GM10248 (cell line): Measurements from ENCODE around the gene SLC25A24.
"Not testable (repeated sequence)": the region's sequence is repeated elsewhere in the genome, so short reads cannot be mapped to it uniquely, and the experiment has no call there.

Experiments used
- CTCF ChIA-PET: fragments of 300-600 bp; sonication (Branson Sonifier 250); formaldehyde crosslinking; extraction: SDS; loops from one replicate; lab custom pipeline; 2021; ENCODE audit warnings: antibody characterized with exemption; lab: Yijun Ruan, JAX
- POLR2A ChIA-PET: fragments of 350-650 bp; sonication (Branson Sonifier 250); formaldehyde crosslinking; extraction: SDS; loops from one replicate; lab custom pipeline; 2020; ENCODE audit warnings: antibody characterized with exemption; lab: Yijun Ruan, JAX
- DNase-seq: peaks from one replicate; pipeline ENCODE4 v3.0.0; 2012; ENCODE audit errors: extremely low spot score
- TF ChIP-seq, protein P1 (sequence below): IDR thresholded peaks from 2 replicates; pipeline ENCODE4 v1.5.1; 2012; ENCODE audit warnings: mild to moderate bottlenecking, low read depth; ENCODE audit errors: extremely low read depth, missing control alignments, control extremely low read depth

Gene SLC25A24

GRCh38 chr1:108199781-108200686 lies at the start of gene SLC25A24:
Gene SLC25A24 (minus strand): TSS chr1:108200343. CDS start chr1:108200138, 205 bp downstream.
- POLR2A ChIA-PET, result no interaction called here
- TF ChIP-seq, protein P1, sequence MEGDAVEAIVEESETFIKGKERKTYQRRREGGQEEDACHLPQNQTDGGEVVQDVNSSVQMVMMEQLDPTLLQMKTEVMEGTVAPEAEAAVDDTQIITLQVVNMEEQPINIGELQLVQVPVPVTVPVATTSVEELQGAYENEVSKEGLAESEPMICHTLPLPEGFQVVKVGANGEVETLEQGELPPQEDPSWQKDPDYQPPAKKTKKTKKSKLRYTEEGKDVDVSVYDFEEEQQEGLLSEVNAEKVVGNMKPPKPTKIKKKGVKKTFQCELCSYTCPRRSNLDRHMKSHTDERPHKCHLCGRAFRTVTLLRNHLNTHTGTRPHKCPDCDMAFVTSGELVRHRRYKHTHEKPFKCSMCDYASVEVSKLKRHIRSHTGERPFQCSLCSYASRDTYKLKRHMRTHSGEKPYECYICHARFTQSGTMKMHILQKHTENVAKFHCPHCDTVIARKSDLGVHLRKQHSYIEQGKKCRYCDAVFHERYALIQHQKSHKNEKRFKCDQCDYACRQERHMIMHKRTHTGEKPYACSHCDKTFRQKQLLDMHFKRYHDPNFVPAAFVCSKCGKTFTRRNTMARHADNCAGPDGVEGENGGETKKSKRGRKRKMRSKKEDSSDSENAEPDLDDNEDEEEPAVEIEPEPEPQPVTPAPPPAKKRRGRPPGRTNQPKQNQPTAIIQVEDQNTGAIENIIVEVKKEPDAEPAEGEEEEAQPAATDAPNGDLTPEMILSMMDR, result no peak
- peak; percentile 72 for DNase-seq
- CTCF ChIA-PET, result interaction anchor here (0.7 to 2.1 kb wide), 7 partner anchors 9 to 450 kb away, joined by 3 to 7 read pairs (median 3); no protein-coding TSS in a partner anchor

GRCh38 chr1:108243976-108244375 lies 43.8 kb upstream of the SLC25A24 start, which contains the start of gene NBPF4:
Gene NBPF4 (minus strand): TSS chr1:108244076. CDS start chr1:108243761, 315 bp downstream.
- POLR2A ChIA-PET, CTCF ChIA-PET, DNase-seq: not testable (repeated sequence)

- POLR2A ChIA-PET, DNase-seq, CTCF ChIA-PET: not testable (repeated sequence)
Observed at GRCh38 chr1:108239426-108239825, 39.3 kb upstream of the SLC25A24 start.

DNA sequence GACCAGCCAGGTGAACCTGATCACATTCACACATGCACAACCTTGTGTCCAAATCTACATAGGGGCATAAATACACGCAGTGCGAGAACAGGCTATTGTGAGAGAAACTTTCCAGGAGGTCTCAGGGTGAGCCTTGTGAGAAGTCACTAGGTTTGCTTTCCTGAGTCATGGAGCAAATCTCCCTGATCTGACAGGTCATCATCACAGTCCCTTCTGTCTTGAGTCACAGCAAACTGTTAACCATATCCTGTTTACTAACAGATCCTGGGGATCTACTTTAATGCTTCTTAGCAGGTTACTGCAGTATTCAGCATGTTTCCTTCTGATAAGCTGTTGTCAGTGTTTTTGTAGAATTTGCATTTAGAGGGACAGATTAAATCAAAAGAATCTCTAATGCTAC lies 35.2 kb upstream of the SLC25A24 start:
- DNase-seq, POLR2A ChIA-PET, CTCF ChIA-PET: not testable (repeated sequence)

GRCh38 chr1:108232183-108232582 lies 32.0 kb upstream of the SLC25A24 start:
- CTCF ChIA-PET, POLR2A ChIA-PET: not testable (repeated sequence)

GRCh38 chr1:108229976-108230375 lies 29.8 kb upstream of the SLC25A24 start:
- POLR2A ChIA-PET, DNase-seq, CTCF ChIA-PET: not testable (repeated sequence)

More at GRCh38 chr1:108232183-108232582, 32.0 kb upstream of the SLC25A24 start:
- not testable (repeated sequence) for DNase-seq

- CTCF ChIA-PET, POLR2A ChIA-PET: not testable (repeated sequence)
Observed at GRCh38 chr1:108227772-108228171, 27.6 kb upstream of the SLC25A24 start.

GRCh38 chr1:108226855-108227254 lies 26.7 kb upstream of the SLC25A24 start:
- DNase-seq, POLR2A ChIA-PET, CTCF ChIA-PET: not testable (repeated sequence)

More at GRCh38 chr1:108227772-108228171, 27.6 kb upstream of the SLC25A24 start:
- not testable (repeated sequence) for DNase-seq

- CTCF ChIA-PET, DNase-seq, POLR2A ChIA-PET: not testable (repeated sequence)
Observed at GRCh38 chr1:108223226-108223625, 23.1 kb upstream of the SLC25A24 start.

DNA sequence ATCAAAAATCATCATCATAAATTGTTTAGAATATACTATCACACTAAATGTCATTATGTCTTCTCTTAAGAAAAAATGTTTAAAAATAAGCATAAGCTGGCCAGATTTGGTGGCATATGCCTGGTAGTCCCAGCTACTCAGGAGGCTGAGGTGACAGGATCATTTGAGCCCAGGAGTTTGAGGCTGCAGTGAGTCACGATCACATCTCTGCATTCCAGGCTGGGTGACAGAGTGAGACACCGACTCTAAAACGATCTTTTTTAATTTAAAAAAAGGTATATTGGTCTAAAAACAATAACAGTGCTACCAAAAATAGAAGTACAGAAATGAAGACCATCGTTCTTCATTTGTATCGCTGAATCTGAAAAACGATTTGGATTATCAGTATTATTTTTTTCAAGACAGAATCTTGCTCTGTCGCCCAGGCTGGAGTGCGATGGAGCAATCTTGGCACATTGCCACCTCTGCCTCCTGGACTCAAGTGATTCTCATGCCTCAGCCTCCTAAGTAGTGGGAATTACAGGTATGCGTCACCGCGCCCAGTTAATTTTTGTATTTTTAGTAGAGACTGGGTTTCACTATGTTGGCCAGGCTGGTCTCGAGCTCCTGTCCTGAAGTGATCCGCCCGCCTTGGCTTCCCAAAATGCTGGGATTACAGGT lies 17.5 kb upstream of the SLC25A24 start:
- POLR2A ChIA-PET, CTCF ChIA-PET, DNase-seq: not testable (repeated sequence)

- DNase-seq, CTCF ChIA-PET, POLR2A ChIA-PET: not testable (repeated sequence)
Observed at GRCh38 chr1:108217007-108217406, 16.9 kb upstream of the SLC25A24 start.

- DNase-seq, POLR2A ChIA-PET, CTCF ChIA-PET: not testable (repeated sequence)
Observed at GRCh38 chr1:108216028-108216890, 16.1 kb upstream of the SLC25A24 start.
